Transverse colon (tissue), 4 donors: ENCODE results near the gene IL31.

ENCODE experiments used
- CTCF ChIP-seq, 5 experiments: fragments of 200-600 bp in 3 of 5; fragments of 450-650 bp in 2 of 5; sonication (generic) in 3 of 5; IDR thresholded peaks; 1 replicate in 2 of 5; 2 replicates in 3 of 5; pipeline ENCODE4 v1.5.1; 2016 to 2017; ENCODE audit warnings: antibody characterized with exemption in 5 of 5, inconsistent platforms in 3 of 5, mild to moderate bottlenecking in 2 of 5, moderate library complexity in 1 of 5
- POLR2A ChIP-seq: fragments of 450-650 bp; IDR thresholded peaks from one replicate; pipeline ENCODE4 v1.6.1; 2016; ENCODE audit warnings: antibody characterized with exemption, mild to moderate bottlenecking, moderate library complexity
- POLR2AphosphoS5 ChIP-seq, 3 donors: sonication (generic); formaldehyde crosslinking; IDR thresholded peaks; one replicate each; pipeline ENCODE4 v1.6.1; 2016; ENCODE audit warnings: antibody characterized with exemption in 3 of 3

- TF ChIP-seq POLR2A, result no peak
- TF ChIP-seq CTCF (IDR thresholded peaks at IDR 0.05), result no peak
- no peak for TF ChIP-seq POLR2AphosphoS5 (IDR thresholded peaks at IDR 0.05)
These were observed 21.3 kb downstream of the IL31 start for GRCh38 chr12:122152754-122153153.
